IMR-90 (cell line): ENCODE results near the gene OPTN.
"Not testable (repeated sequence)": the region's sequence is repeated elsewhere in the genome, so short reads cannot be mapped to it uniquely, and the experiment has no call there.

Experiments
- MXI1 ChIP-seq: IDR thresholded peaks from 2 replicates; pipeline ENCODE4 v1.6.1; 2012; ENCODE audit warnings: low read depth, mild to moderate bottlenecking, low read length, moderate library complexity, borderline replicate concordance
- SMC3 ChIP-seq: fragments of 150-350 bp; IDR thresholded peaks from 2 replicates; pipeline ENCODE4 v1.6.1; 2016; ENCODE audit warnings: low read depth, mild to moderate bottlenecking, antibody characterized with exemption, low read length, moderate library complexity
- TF ChIP-seq, protein P1 (sequence below): conservative IDR thresholded peaks from 2 replicates; pipeline ENCODE4 v1.5.1; 2012; ENCODE audit warnings: mild to moderate bottlenecking, low read depth, low read length, improper control_type of control experiment
- TF ChIP-seq, protein P2 (sequence below): fragments of 150-350 bp; IDR thresholded peaks from 2 replicates; pipeline ENCODE4 v1.6.1; 2017; ENCODE audit warnings: mild to moderate bottlenecking, antibody characterized with exemption, low read length, low read depth

DNA sequence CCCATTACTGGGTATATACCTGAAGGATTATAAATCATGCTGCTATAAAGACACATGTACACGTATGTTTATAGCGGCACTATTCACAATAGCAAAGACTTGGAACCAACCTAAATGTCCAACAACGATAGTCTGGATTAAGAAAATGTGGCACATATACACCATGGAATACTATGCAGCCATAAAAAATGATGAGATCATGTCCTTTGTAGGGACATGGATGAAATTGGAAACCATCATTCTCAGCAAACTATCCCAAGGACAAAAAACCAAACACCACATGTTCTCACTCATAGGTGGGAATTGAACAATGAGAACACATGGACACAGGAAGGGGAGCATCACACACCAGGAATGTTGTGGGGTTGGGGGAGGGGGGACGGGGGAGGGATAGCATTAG is 55.9 kb downstream of the OPTN start:
- TF ChIP-seq, protein P1, sequence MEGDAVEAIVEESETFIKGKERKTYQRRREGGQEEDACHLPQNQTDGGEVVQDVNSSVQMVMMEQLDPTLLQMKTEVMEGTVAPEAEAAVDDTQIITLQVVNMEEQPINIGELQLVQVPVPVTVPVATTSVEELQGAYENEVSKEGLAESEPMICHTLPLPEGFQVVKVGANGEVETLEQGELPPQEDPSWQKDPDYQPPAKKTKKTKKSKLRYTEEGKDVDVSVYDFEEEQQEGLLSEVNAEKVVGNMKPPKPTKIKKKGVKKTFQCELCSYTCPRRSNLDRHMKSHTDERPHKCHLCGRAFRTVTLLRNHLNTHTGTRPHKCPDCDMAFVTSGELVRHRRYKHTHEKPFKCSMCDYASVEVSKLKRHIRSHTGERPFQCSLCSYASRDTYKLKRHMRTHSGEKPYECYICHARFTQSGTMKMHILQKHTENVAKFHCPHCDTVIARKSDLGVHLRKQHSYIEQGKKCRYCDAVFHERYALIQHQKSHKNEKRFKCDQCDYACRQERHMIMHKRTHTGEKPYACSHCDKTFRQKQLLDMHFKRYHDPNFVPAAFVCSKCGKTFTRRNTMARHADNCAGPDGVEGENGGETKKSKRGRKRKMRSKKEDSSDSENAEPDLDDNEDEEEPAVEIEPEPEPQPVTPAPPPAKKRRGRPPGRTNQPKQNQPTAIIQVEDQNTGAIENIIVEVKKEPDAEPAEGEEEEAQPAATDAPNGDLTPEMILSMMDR = not testable (repeated sequence)
- not testable (repeated sequence) for TF ChIP-seq SMC3, MXI1
- TF ChIP-seq, protein P2, sequence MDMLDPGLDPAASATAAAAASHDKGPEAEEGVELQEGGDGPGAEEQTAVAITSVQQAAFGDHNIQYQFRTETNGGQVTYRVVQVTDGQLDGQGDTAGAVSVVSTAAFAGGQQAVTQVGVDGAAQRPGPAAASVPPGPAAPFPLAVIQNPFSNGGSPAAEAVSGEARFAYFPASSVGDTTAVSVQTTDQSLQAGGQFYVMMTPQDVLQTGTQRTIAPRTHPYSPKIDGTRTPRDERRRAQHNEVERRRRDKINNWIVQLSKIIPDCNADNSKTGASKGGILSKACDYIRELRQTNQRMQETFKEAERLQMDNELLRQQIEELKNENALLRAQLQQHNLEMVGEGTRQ = not testable (repeated sequence)
